ENCODE results near the gene REL. TPM values are rescaled to one million over a fixed set of nuclear protein-coding genes. Genes with fewer than 3 reads are reported as not detected.

Gene REL
- polyA plus RNA-seq, 1 of the 3 experiments (the other 2 are of a cell fraction): 0.59 TPM

DNA sequence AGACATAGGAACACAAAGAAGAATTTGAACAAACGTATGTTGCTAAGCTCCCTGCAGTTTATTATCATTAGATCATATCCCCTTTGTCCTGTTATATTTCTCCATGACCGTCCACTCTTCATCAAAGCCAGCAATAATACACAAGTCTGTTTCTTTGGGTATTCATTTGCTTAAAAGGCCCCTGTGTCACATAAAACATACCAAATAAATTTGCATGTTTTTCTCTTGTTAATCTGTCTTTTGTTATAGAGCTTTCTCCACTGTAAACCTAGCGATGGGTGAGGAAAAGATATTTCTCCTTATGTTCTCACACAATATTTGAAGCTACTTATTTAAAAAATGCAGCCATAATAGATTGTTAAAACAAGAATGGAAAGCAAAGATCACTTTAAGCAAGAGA is 42.9 kb upstream of the REL start:
- Histone ChIP-seq H3K4me3 (ENCODE audit: low read depth in 2 of 2, low read length in 1 of 2) (no peak overlapping the region), H2AFZ (ENCODE audit: low read depth) (no peak overlapping the region), H4K20me1 (ENCODE audit: insufficient read depth) (no peaks in the 10 kb centered on the region), H3K79me2 (ENCODE audit: insufficient read depth) (no peaks in the 10 kb centered on the region), H3K9me2 (no peaks in the 10 kb centered on the region), H3K9me3 (no peaks in the 10 kb centered on the region), H3K4me2 (no peak overlapping the region), H3K27ac (ENCODE audit: low read depth in 2 of 2, low read length in 1 of 2) (no peak overlapping the region), H3K9ac (no peak overlapping the region), H3K4me1 (ENCODE audit: control insufficient read depth in 1 of 2, insufficient read depth in 2 of 2, low read depth in 1 of 2, low read length in 1 of 2) (no peaks in the 10 kb centered on the region), H3F3A (replicated peaks; ENCODE audit: insufficient read depth) (no peaks in the 10 kb centered on the region), H3K27me3 (ENCODE audit: insufficient read depth) (no peaks in the 10 kb centered on the region; the same call in none of the 2 replicates), H3K36me3 (replicated peaks in 1 of 2; ENCODE audit: control insufficient read depth in 1 of 2, insufficient read depth in 2 of 2, low read length in 1 of 2) (no peaks in the 10 kb centered on the region)
- DNase-seq: no peak
- POLR2A ChIA-PET: no interaction called here
- 65% methylated on average over 3 of the region's 3 CpGs for WGBS (ENCODE audit: low lambda C conversion rate)
- TF ChIP-seq NRF1 (IDR thresholded peaks at IDR 0.05; ENCODE audit: low read depth, low read length): no peak
- CTCF ChIA-PET: interaction anchor here (1.1 to 1.5 kb wide), 4 partner anchors 9 to 164 kb away, joined by 3 to 4 read pairs (median 3); no protein-coding TSS in a partner anchor

DNA sequence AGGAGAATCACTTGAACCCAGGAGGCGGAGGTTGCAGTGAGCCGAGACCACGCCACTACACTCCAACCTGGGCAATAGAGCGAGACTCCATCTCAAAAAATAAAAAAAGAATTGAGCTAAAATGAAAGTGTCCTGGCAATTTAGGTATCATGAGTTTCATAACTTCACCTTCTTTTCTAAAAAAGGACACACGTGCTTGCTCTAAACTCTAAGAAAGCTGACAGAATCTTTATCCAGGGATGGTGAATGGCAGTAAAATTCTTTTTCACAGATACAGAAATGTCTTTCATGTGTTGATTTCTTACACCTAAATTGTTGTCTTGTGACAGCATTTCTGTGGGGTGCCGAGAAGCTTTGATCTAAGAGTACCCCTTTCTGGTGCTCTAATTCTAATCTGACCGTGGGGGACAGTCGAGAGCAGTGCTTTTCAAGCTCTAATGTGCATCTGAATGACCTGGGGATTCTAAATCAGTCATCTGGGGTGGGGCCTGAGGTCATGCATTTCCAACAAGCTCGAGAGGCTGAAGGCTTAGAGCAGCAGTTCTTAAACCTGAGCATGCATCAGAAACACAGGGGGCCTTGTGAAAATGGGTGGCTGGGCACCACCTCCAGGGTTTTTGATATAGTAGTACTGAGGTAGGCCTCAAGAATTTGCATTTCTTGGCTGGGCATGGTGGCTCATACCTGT is 42.1 kb upstream of the REL start:
- H3K4me1 ChIP-seq (ENCODE audit: control insufficient read depth in 1 of 2, insufficient read depth in 2 of 2, low read depth in 1 of 2, low read length in 1 of 2): no peaks in the 10 kb centered on the region
- no peaks in the 10 kb centered on the region for H3K9me3 ChIP-seq
- H3K79me2 ChIP-seq (ENCODE audit: insufficient read depth): no peaks in the 10 kb centered on the region
- H3K27ac ChIP-seq (ENCODE audit: low read depth in 2 of 2, low read length in 1 of 2): no peak overlapping the region
- H3K4me3 ChIP-seq (ENCODE audit: low read depth in 2 of 2, low read length in 1 of 2): no peak overlapping the region
- ChIA-PET POLR2A (interaction anchor here (0.6 kb wide), 1 partner anchor 74 kb away, joined by 3 read pairs; no protein-coding TSS in a partner anchor), CTCF (interaction anchor here (1.1 to 1.5 kb wide), 4 partner anchors 9 to 165 kb away, joined by 3 to 4 read pairs (median 3); no protein-coding TSS in a partner anchor)
- H3F3A ChIP-seq (replicated peaks; ENCODE audit: insufficient read depth): no peaks in the 10 kb centered on the region
- H3K36me3 ChIP-seq (replicated peaks in 1 of 2; ENCODE audit: control insufficient read depth in 1 of 2, insufficient read depth in 2 of 2, low read length in 1 of 2): no peaks in the 10 kb centered on the region
- H2AFZ ChIP-seq (ENCODE audit: low read depth): no peak overlapping the region
- no peaks in the 10 kb centered on the region for H4K20me1 ChIP-seq (ENCODE audit: insufficient read depth)
- H3K9ac ChIP-seq: no peak overlapping the region
- DNase-seq: no peak
- 69% methylated on average over 9 of the region's 9 CpGs for WGBS (ENCODE audit: low lambda C conversion rate)
- TF ChIP-seq SMC3 (IDR thresholded peaks at IDR 0.05; ENCODE audit: low read depth, low read length) (no peak), TAF1 (IDR thresholded peaks at IDR 0.05; ENCODE audit: borderline replicate concordance, low read depth, low read length) (no peak), SIN3A (IDR thresholded peaks at IDR 0.05; ENCODE audit: borderline replicate concordance, low read depth, low read length) (no peak), GABPA (IDR thresholded peaks at IDR 0.05; ENCODE audit: low read depth) (no peak), NRF1 (IDR thresholded peaks at IDR 0.05; ENCODE audit: low read depth, low read length) (no peak), EP300 (IDR thresholded peaks at IDR 0.05; ENCODE audit: borderline replicate concordance in 1 of 2, low read depth in 1 of 2, low read length in 1 of 2) (no peak), NFIC (IDR thresholded peaks at IDR 0.05; ENCODE audit: borderline replicate concordance) (no peak), RXRA (IDR thresholded peaks at IDR 0.05; ENCODE audit: borderline replicate concordance, low read depth) (no peak)
- TF ChIP-seq, protein P1, sequence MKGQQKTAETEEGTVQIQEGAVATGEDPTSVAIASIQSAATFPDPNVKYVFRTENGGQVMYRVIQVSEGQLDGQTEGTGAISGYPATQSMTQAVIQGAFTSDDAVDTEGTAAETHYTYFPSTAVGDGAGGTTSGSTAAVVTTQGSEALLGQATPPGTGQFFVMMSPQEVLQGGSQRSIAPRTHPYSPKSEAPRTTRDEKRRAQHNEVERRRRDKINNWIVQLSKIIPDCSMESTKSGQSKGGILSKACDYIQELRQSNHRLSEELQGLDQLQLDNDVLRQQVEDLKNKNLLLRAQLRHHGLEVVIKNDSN (IDR thresholded peaks at IDR 0.05; ENCODE audit: borderline replicate concordance, low read depth): no peak
- H3K9me2 ChIP-seq: no peaks in the 10 kb centered on the region
- H3K27me3 ChIP-seq (ENCODE audit: insufficient read depth): no peaks in the 10 kb centered on the region; the same call in none of the 2 replicates
- H3K4me2 ChIP-seq: no peak overlapping the region

DNA sequence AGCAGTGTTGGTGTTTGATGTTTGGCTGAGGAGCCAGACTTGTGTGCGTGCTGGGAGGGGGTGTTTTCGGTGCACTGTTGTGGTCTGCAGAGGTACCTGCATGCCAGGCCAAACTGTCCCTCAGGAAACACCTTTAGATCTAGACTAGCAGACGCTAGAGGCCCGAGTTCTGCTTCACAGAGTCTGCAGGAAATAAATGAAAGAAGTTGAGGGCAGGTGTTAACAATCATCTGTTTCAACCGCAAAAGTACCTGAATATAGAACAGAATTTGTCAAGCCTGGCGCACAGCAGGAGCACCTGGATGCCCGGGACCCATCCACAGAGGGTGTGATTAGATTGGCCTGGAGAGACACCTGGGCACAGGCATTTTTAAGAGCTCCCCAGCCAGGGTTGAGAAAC is 40.5 kb upstream of the REL start:
- DNase-seq: no peak
- Histone ChIP-seq H3K79me2 (ENCODE audit: insufficient read depth) (no peaks in the 10 kb centered on the region), H3K4me1 (ENCODE audit: control insufficient read depth in 1 of 2, insufficient read depth in 2 of 2, low read depth in 1 of 2, low read length in 1 of 2) (no peaks in the 10 kb centered on the region), H3F3A (replicated peaks; ENCODE audit: insufficient read depth) (no peaks in the 10 kb centered on the region), H3K9me3 (no peaks in the 10 kb centered on the region), H4K20me1 (ENCODE audit: insufficient read depth) (no peaks in the 10 kb centered on the region), H3K4me3 (ENCODE audit: low read depth in 2 of 2, low read length in 1 of 2) (no peak overlapping the region), H3K27me3 (ENCODE audit: insufficient read depth) (no peaks in the 10 kb centered on the region; the same call in 1 of the 2 replicates), H3K36me3 (replicated peaks in 1 of 2; ENCODE audit: control insufficient read depth in 1 of 2, insufficient read depth in 2 of 2, low read length in 1 of 2) (no peaks in the 10 kb centered on the region), H2AFZ (ENCODE audit: low read depth) (no peak overlapping the region), H3K27ac (ENCODE audit: low read depth in 2 of 2, low read length in 1 of 2) (no peak overlapping the region), H3K9ac (no peak overlapping the region), H3K4me2 (no peak overlapping the region), H3K9me2 (no peaks in the 10 kb centered on the region)
- ChIA-PET CTCF (interaction anchor here (1.2 kb wide), 1 partner anchor 9 kb away, joined by 3 read pairs; no protein-coding TSS in a partner anchor), POLR2A (no interaction called here)
- 73% methylated on average over 7 of the region's 7 CpGs for WGBS (ENCODE audit: low lambda C conversion rate)
- TF ChIP-seq, protein P2, sequence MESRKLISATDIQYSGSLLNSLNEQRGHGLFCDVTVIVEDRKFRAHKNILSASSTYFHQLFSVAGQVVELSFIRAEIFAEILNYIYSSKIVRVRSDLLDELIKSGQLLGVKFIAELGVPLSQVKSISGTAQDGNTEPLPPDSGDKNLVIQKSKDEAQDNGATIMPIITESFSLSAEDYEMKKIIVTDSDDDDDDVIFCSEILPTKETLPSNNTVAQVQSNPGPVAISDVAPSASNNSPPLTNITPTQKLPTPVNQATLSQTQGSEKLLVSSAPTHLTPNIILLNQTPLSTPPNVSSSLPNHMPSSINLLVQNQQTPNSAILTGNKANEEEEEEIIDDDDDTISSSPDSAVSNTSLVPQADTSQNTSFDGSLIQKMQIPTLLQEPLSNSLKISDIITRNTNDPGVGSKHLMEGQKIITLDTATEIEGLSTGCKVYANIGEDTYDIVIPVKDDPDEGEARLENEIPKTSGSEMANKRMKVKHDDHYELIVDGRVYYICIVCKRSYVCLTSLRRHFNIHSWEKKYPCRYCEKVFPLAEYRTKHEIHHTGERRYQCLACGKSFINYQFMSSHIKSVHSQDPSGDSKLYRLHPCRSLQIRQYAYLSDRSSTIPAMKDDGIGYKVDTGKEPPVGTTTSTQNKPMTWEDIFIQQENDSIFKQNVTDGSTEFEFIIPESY (IDR thresholded peaks at IDR 0.05; ENCODE audit: borderline replicate concordance, low read depth): no peak
- TF ChIP-seq, protein P3, sequence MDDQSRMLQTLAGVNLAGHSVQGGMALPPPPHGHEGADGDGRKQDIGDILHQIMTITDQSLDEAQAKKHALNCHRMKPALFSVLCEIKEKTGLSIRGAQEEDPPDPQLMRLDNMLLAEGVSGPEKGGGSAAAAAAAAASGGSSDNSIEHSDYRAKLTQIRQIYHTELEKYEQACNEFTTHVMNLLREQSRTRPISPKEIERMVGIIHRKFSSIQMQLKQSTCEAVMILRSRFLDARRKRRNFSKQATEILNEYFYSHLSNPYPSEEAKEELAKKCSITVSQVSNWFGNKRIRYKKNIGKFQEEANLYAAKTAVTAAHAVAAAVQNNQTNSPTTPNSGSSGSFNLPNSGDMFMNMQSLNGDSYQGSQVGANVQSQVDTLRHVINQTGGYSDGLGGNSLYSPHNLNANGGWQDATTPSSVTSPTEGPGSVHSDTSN (IDR thresholded peaks at IDR 0.05): no peak
- TF ChIP-seq ELF1 (IDR thresholded peaks at IDR 0.05) (no peak), SMC3 (IDR thresholded peaks at IDR 0.05; ENCODE audit: low read depth, low read length) (no peak), RFX5 (IDR thresholded peaks at IDR 0.05; ENCODE audit: low read length) (no peak)

Data from SK-N-SH (cell line).